Activated B cell treated with CpG ODN at 0.5 μM for 24 hours (primary cell): ENCODE measurements around the gene ERFL. TPM values are rescaled to one million over a fixed set of nuclear protein-coding genes. Genes with fewer than 3 reads are reported as not detected.

Source experiments
- ATAC-seq: fragments of 200-7000 bp; cut with Tn5 transposase; one replicate; pipeline ENCODE4 v1.10.0; 2021; ENCODE audit warnings: low read depth, mild to moderate bottlenecking, moderate library complexity
- CTCF ChIA-PET: fragments of 350-600 bp; sonication (Branson Sonifier 250); formaldehyde crosslinking; loops from one replicate; lab custom pipeline; 2021; ENCODE audit warnings: antibody characterized with exemption; lab: Charles Lee
- POLR2A ChIA-PET: fragments of 350-600 bp; sonication (Branson Sonifier 250); formaldehyde crosslinking; loops from one replicate; lab custom pipeline; 2021; ENCODE audit warnings: antibody characterized with exemption; lab: Charles Lee
- DNase-seq: peaks from one replicate; pipeline ENCODE4 v3.0.0; 2022
- H3K27ac Mint-ChIP-seq: one replicate; pipeline ENCODE4 v1.8.0; 2020; ENCODE audit warnings: mixed read lengths
- H3K27me3 Mint-ChIP-seq: one replicate; pipeline ENCODE4 v1.8.0; 2021; ENCODE audit warnings: mixed read lengths
- H3K36me3 Mint-ChIP-seq: one replicate; pipeline ENCODE4 v1.8.0; 2021; ENCODE audit warnings: low read depth, mixed read lengths
- H3K4me1 Mint-ChIP-seq: one replicate; pipeline ENCODE4 v1.8.0; 2021; ENCODE audit warnings: mixed read lengths
- H3K4me3 Mint-ChIP-seq: one replicate; pipeline ENCODE4 v1.8.0; 2020; ENCODE audit warnings: mild to moderate bottlenecking, mixed read lengths
- H3K9me3 Mint-ChIP-seq: one replicate; pipeline ENCODE4 v1.8.0; 2020; ENCODE audit warnings: mixed read lengths
- intact Hi-C: fragments of 100-400 bp; cut with micrococcal nuclease; formaldehyde crosslinking; loops from one replicate; pipeline ENCODE4 v1.15.1; 2024
- total RNA-seq: library from RNA; stranded (reverse); gene quantifications from 2 replicates; pipeline ENCODE4 v1.2.3, GENCODE V29; 2022
- TF ChIP-seq, protein P1 (sequence below): fragments of 200-600 bp; IDR thresholded peaks from one replicate; pipeline ENCODE4 v1.8.0; 2022; ENCODE audit warnings: antibody characterized with exemption, mild to moderate bottlenecking

The ERFL gene
- total RNA-seq, 1 donor from 2014 or later, result 1.1 TPM

- no peaks in the 10 kb centered on the region for H3K9me3 Mint-ChIP-seq
- no peak overlapping the region for H3K27ac Mint-ChIP-seq
- ChIA-PET CTCF (no interaction called here), POLR2A (interaction anchor here (0.7 kb wide), 1 partner anchor 25 kb away, joined by 5 read pairs; no protein-coding TSS in a partner anchor)
- H3K36me3 Mint-ChIP-seq, result peaks cover 71% of the 10 kb centered on the region
- no peak for DNase-seq
- intact Hi-C loops, result no loop called here
- H3K4me1 Mint-ChIP-seq, result peaks cover 9% of the 10 kb centered on the region
- no peak overlapping the region for H3K4me3 Mint-ChIP-seq
- no peaks in the 10 kb centered on the region for H3K27me3 Mint-ChIP-seq
- no peak for ATAC-seq
- TF ChIP-seq, protein P1, sequence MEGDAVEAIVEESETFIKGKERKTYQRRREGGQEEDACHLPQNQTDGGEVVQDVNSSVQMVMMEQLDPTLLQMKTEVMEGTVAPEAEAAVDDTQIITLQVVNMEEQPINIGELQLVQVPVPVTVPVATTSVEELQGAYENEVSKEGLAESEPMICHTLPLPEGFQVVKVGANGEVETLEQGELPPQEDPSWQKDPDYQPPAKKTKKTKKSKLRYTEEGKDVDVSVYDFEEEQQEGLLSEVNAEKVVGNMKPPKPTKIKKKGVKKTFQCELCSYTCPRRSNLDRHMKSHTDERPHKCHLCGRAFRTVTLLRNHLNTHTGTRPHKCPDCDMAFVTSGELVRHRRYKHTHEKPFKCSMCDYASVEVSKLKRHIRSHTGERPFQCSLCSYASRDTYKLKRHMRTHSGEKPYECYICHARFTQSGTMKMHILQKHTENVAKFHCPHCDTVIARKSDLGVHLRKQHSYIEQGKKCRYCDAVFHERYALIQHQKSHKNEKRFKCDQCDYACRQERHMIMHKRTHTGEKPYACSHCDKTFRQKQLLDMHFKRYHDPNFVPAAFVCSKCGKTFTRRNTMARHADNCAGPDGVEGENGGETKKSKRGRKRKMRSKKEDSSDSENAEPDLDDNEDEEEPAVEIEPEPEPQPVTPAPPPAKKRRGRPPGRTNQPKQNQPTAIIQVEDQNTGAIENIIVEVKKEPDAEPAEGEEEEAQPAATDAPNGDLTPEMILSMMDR, result no peak
These were observed 31.1 kb downstream of the ERFL start for GRCh38 chr19:41897181-41897580.

DNA sequence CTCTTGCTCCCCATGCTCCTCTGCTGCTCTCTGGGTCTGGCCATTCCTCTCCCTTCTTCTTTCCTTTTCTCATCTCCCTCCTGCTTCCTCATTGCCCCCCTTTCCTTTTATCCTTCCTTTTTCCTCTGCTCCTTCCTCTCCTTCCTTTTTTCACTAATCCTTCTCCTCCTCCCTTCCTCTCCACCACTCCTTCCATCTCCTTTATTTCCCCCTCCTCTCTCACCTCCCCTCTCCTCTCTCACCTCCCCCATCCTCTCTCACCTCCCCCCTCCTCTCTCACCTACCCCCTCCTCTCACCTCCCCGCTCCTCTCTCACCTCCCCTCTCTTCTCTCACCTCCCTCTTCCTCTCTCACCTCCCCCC is 31.7 kb downstream of the ERFL start:
- H3K36me3 Mint-ChIP-seq, result peaks cover 70% of the 10 kb centered on the region
- DNase-seq (no peak), ATAC-seq (no peak)
- intact Hi-C loops, result no loop called here
- no peaks in the 10 kb centered on the region for H3K9me3 Mint-ChIP-seq
- POLR2A ChIA-PET, result interaction anchor here (1.5 to 1.6 kb wide), 2 partner anchors 12 to 16 kb away, joined by 4 to 6 read pairs; no protein-coding TSS in a partner anchor
- H3K4me1 Mint-ChIP-seq, result peaks cover 11% of the 10 kb centered on the region
- no peak overlapping the region for H3K4me3 Mint-ChIP-seq
- H3K27me3 Mint-ChIP-seq, result no peaks in the 10 kb centered on the region
- H3K27ac Mint-ChIP-seq, result no peak overlapping the region
- TF ChIP-seq, protein P1, result no peak
- CTCF ChIA-PET, result no interaction called here

DNA sequence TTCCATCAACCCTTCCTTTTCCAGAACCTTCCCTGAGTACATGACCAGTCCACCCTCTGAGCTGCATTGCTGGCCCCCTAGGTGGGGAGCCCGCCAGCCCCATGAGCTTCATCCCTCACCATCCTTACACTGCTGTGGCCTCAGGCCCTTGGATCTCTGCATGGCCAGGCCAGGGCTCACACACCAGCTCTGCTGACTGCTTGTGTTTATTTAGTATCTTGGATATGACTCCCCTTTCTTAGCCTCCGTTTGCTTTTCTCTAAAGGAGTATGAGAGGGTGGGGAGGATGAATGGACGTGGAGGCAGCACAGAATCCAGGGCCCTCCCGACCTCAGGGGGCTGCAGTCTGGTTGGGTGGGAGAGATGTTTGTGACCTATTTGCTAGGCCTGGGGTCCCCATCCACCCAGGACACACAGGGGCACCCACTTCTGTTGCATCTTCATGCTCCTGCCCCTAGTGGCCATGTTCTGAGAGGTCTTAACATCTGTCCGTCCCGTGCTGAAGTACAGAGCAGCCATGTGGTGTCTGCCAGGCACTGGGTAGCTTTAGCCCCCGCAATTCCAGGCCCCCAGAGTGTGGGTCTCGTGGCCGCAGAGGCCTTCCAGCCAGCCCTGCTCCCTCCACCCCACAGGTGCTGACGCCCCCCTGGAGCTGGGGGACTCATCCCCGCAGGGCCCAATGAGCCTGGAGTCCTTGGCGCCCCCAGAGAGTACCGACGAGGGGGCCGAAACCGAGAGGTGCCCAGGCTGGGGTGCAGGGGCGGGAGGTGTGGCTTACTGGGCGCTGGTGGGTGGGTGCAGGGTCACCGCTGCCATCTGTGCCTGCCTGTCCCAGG is 32.3 kb downstream of the ERFL start:
- ChIA-PET CTCF (interaction anchor here (1.0 kb wide), 1 partner anchor 23 kb away, joined by 4 read pairs; no protein-coding TSS in a partner anchor), POLR2A (interaction anchor here (1.5 to 1.6 kb wide), 2 partner anchors 12 to 16 kb away, joined by 4 to 6 read pairs; no protein-coding TSS in a partner anchor)
- DNase-seq, result no peak
- intact Hi-C loops, result no loop called here
- Mint-ChIP-seq H3K9me3 (no peaks in the 10 kb centered on the region), H3K36me3 (peaks cover 72% of the 10 kb centered on the region), H3K4me3 (no peak overlapping the region), H3K4me1 (peaks cover 13% of the 10 kb centered on the region), H3K27ac (peak overlapping the region; percentile 57), H3K27me3 (no peaks in the 10 kb centered on the region)
- TF ChIP-seq, protein P1, result no peak
- no peak for ATAC-seq

GRCh38 chr19:41894350-41894749 is 33.9 kb downstream of the ERFL start:
- H3K4me1 Mint-ChIP-seq, result peaks cover 18% of the 10 kb centered on the region
- peaks cover 70% of the 10 kb centered on the region for H3K36me3 Mint-ChIP-seq
- TF ChIP-seq, protein P1, result no peak
- CTCF ChIA-PET, result interaction anchor here (0.9 kb wide), 1 partner anchor 21 kb away, joined by 3 read pairs; no protein-coding TSS in a partner anchor
- H3K27ac Mint-ChIP-seq, result no peak overlapping the region
- POLR2A ChIA-PET, result no interaction called here
- no peaks in the 10 kb centered on the region for H3K27me3 Mint-ChIP-seq
- intact Hi-C loops, result no loop called here
- no peak for ATAC-seq
- H3K4me3 Mint-ChIP-seq, result no peak overlapping the region
- no peaks in the 10 kb centered on the region for H3K9me3 Mint-ChIP-seq
- DNase-seq, result no peak

DNA sequence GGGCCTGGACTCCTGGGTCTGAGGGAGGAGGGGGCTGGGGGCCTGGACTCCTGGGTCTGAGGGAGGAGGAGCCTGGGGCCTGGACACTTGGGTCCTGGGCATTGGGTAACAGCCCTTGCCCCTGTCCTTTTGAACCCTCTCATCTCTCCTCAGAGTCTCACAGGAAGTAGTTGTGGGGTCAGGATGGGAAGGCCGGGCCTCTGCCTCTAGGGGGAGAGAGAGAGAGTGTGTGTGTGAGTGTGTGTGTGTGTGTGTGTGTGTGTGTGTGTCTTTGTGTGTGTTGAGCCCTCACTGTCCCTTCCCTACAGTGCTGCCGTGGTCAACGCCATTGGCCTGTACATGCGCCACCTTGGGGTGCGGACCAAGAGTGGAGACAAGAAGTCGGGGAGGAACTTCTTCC is 34.4 kb downstream of the ERFL start:
- no peak for ATAC-seq
- Mint-ChIP-seq H3K4me1 (peaks cover 19% of the 10 kb centered on the region), H3K27me3 (no peaks in the 10 kb centered on the region), H3K27ac (peak overlapping the region; percentile 18), H3K4me3 (no peak overlapping the region), H3K9me3 (no peaks in the 10 kb centered on the region), H3K36me3 (peaks cover 70% of the 10 kb centered on the region)
- ChIA-PET CTCF (interaction anchor here (0.9 kb wide), 1 partner anchor 21 kb away, joined by 3 read pairs; no protein-coding TSS in a partner anchor), POLR2A (no interaction called here)
- no peak for DNase-seq
- TF ChIP-seq, protein P1, result no peak
- intact Hi-C loops, result no loop called here
